Neural cell (in vitro differentiated cells): ENCODE data around the gene SSTR5. TPM values are rescaled to one million over a fixed set of nuclear protein-coding genes. Genes with fewer than 3 reads are reported as not detected.

Experiments
- H2AFZ ChIP-seq: fragments of 200-600, 300-800 bp; sonication (generic), shearing (Covaris generic); 2 replicates; pipeline ENCODE4 v1.6.0; 2014; ENCODE audit warnings: low read depth, mild to moderate bottlenecking, antibody characterized with exemption, low read length, moderate library complexity
- H3F3A ChIP-seq: fragments of 200-600 bp; shearing (Covaris generic); 2 replicates; pipeline ENCODE4 v1.6.1; 2016; ENCODE audit warnings: mild to moderate bottlenecking, moderate library complexity, mixed read lengths, antibody characterized with exemption, low read length; ENCODE audit not compliant: insufficient read depth, poor library complexity, severe bottlenecking
- H3K27ac ChIP-seq: fragments of 200-600, 300-800 bp; sonication (generic), shearing (Covaris generic); 2 replicates; pipeline ENCODE4 v1.5.1; 2014; ENCODE audit warnings: mild to moderate bottlenecking, low read length, moderate library complexity
- H3K27me3 ChIP-seq: fragments of 300-800, 200-600 bp; sonication (generic), shearing (Covaris generic); 2 replicates; pipeline ENCODE4 v1.6.0; 2014; ENCODE audit warnings: mild to moderate bottlenecking, low read depth, low read length, moderate library complexity; ENCODE audit not compliant: insufficient read depth
- H3K36me3 ChIP-seq: fragments of 300-800, 200-600 bp; sonication (generic), shearing (Covaris generic); 2 replicates; pipeline ENCODE4 v1.5.1; 2014; ENCODE audit warnings: mild to moderate bottlenecking, antibody characterized with exemption, low read length, moderate library complexity; ENCODE audit not compliant: insufficient read depth
- H3K4me2 ChIP-seq: fragments of 300-800, 200-600 bp; sonication (generic), shearing (Covaris generic); 2 replicates; pipeline ENCODE4 v1.6.0; 2014; ENCODE audit warnings: mild to moderate bottlenecking, low read length
- H3K4me3 ChIP-seq: fragments of 300-800, 200-600 bp; sonication (generic), shearing (Covaris generic); 2 replicates; pipeline ENCODE4 v1.5.1; 2014; ENCODE audit warnings: mild to moderate bottlenecking, low read length, moderate library complexity
- H3K79me2 ChIP-seq: fragments of 200-600 bp; shearing (Covaris generic); replicated peaks from 2 replicates; pipeline ENCODE4 v1.6.0; 2014; ENCODE audit warnings: mild to moderate bottlenecking, low read length, moderate library complexity; ENCODE audit not compliant: insufficient read depth
- H3K9ac ChIP-seq: fragments of 300-800, 200-600 bp; sonication (generic), shearing (Covaris generic); 2 replicates; pipeline ENCODE4 v1.6.1; 2016; ENCODE audit warnings: mild to moderate bottlenecking, low read length, mixed read lengths
- H3K9me2 ChIP-seq: fragments of 200-600 bp; shearing (Covaris generic); 2 replicates; pipeline ENCODE4 v1.6.1; 2016; ENCODE audit warnings: mild to moderate bottlenecking, low read length, mixed read lengths; ENCODE audit not compliant: insufficient read depth
- H3K9me3 ChIP-seq: fragments of 200-600, 300-800 bp; sonication (generic), shearing (Covaris generic); 2 replicates; pipeline ENCODE4 v1.6.1; 2016; ENCODE audit warnings: mild to moderate bottlenecking, mixed run types, low read length, moderate library complexity, mixed read lengths
- H4K20me1 ChIP-seq: fragments of 200-600 bp; shearing (Covaris generic); 2 replicates; pipeline ENCODE4 v1.6.1; 2016; ENCODE audit warnings: mild to moderate bottlenecking, mixed run types; ENCODE audit not compliant: insufficient read depth
- CTCF ChIP-seq: fragments of 450-650 bp; IDR thresholded peaks from 2 replicates; pipeline ENCODE4 v1.5.1; 2014; ENCODE audit warnings: antibody characterized with exemption, mild to moderate bottlenecking, moderate library complexity; ENCODE audit not compliant: poor library complexity, severe bottlenecking
- EP300 ChIP-seq: fragments of 450-650 bp; conservative IDR thresholded peaks from 2 replicates; pipeline ENCODE4 v1.6.1; 2014; ENCODE audit warnings: antibody characterized with exemption, mild to moderate bottlenecking, moderate library complexity; ENCODE audit not compliant: poor library complexity, severe bottlenecking
- EZH2 ChIP-seq: fragments of 200-600, 300-800 bp; shearing (Covaris generic), sonication (generic); IDR thresholded peaks from 2 replicates; pipeline ENCODE4 v1.6.1; 2014; ENCODE audit warnings: antibody characterized with exemption, low read length, borderline replicate concordance, mild to moderate bottlenecking; ENCODE audit not compliant: insufficient read depth, poor library complexity, severe bottlenecking
- MXI1 ChIP-seq: fragments of 450-650 bp; conservative IDR thresholded peaks from 2 replicates; pipeline ENCODE4 v1.6.1; 2014; ENCODE audit warnings: antibody characterized with exemption, mild to moderate bottlenecking; ENCODE audit not compliant: poor library complexity, severe bottlenecking
- POLR2AphosphoS5 ChIP-seq: IDR thresholded peaks from 2 replicates; pipeline ENCODE4 v1.6.1; 2012
- RAD21 ChIP-seq: fragments of 450-650 bp; conservative IDR thresholded peaks from 2 replicates; pipeline ENCODE4 v1.6.1; 2014; ENCODE audit warnings: antibody characterized with exemption, mild to moderate bottlenecking, moderate library complexity
- REST ChIP-seq: IDR thresholded peaks from 2 replicates; pipeline ENCODE4 v1.6.1; 2012; ENCODE audit warnings: borderline replicate concordance
- SMC3 ChIP-seq: fragments of 450-650 bp; conservative IDR thresholded peaks from 2 replicates; pipeline ENCODE4 v1.6.1; 2014; ENCODE audit warnings: antibody characterized with exemption, mild to moderate bottlenecking, moderate library complexity; ENCODE audit not compliant: poor library complexity
- TAF1 ChIP-seq: IDR thresholded peaks from 2 replicates; pipeline ENCODE4 v1.6.1; 2012; ENCODE audit warnings: low read depth
- polyA plus RNA-seq: library from polyadenylated mRNA; depleted of rRNA; stranded (reverse); fragments of >200 nt; gene quantifications from 2 replicates; pipeline ENCODE4 v1.2.3, GENCODE V29; 2014

SSTR5 gene
- polyA plus RNA-seq, 1 donor from 2014 or later = not detected

GRCh38 chr16:1030473-1030901 lies 42.1 kb upstream of the SSTR5 start:
- Histone ChIP-seq H3K36me3 (no peaks in the 10 kb centered on the region), H4K20me1 (no peaks in the 10 kb centered on the region), H3F3A (no peaks in the 10 kb centered on the region), H3K4me2 (no peak overlapping the region), H3K27ac (no peak overlapping the region), H3K4me3 (no peak overlapping the region), H3K9ac (no peak overlapping the region), H2AFZ (no peak overlapping the region), H3K9me2 (no peaks in the 10 kb centered on the region), H3K79me2 (no peaks in the 10 kb centered on the region), H3K9me3 (no peaks in the 10 kb centered on the region), H3K27me3 (no peaks in the 10 kb centered on the region)
- no peak for TF ChIP-seq POLR2AphosphoS5
- TF ChIP-seq SMC3 = no peak
- no peak for TF ChIP-seq MXI1
- no peak for TF ChIP-seq CTCF
- no peak for TF ChIP-seq EP300
- no peak for TF ChIP-seq RAD21

- no peak overlapping the region for H3K27ac ChIP-seq
- no peak for TF ChIP-seq CTCF
- TF ChIP-seq RAD21 = no peak
- no peak for TF ChIP-seq REST
- no peak for TF ChIP-seq POLR2AphosphoS5
- no peak for TF ChIP-seq TAF1
- no peak for TF ChIP-seq MXI1
- TF ChIP-seq SMC3 = no peak
- TF ChIP-seq EP300 = no peak
- TF ChIP-seq EZH2 = no peak
- no peak overlapping the region for H3K4me3 ChIP-seq
- no peak overlapping the region for H3K4me2 ChIP-seq
- no peaks in the 10 kb centered on the region for H3K27me3 ChIP-seq
- H3F3A ChIP-seq = no peaks in the 10 kb centered on the region
- no peaks in the 10 kb centered on the region for H4K20me1 ChIP-seq
- H3K36me3 ChIP-seq = no peaks in the 10 kb centered on the region
- no peaks in the 10 kb centered on the region for H3K9me2 ChIP-seq
- H3K79me2 ChIP-seq = no peaks in the 10 kb centered on the region
- H3K9me3 ChIP-seq = no peaks in the 10 kb centered on the region
- no peak overlapping the region for H2AFZ ChIP-seq
- H3K9ac ChIP-seq = no peak overlapping the region
These were observed 40.9 kb upstream of the SSTR5 start for GRCh38 chr16:1031666-1032065.
